Activated naive CD8-positive, alpha-beta T cell (primary cell): ENCODE measurements around the gene USP35.
"Not testable (repeated sequence)": the region's sequence is repeated elsewhere in the genome, so short reads cannot be mapped to it uniquely, and the experiment has no call there.

ENCODE experiments used
- H3K27ac Mint-ChIP-seq: one replicate; pipeline ENCODE4 v1.8.0; 2021; ENCODE audit warnings: mixed read lengths
- H3K27me3 Mint-ChIP-seq: one replicate; pipeline ENCODE4 v1.8.0; 2021; ENCODE audit warnings: mixed read lengths
- H3K36me3 Mint-ChIP-seq: one replicate; pipeline ENCODE4 v1.8.0; 2021; ENCODE audit warnings: mixed read lengths
- H3K4me1 Mint-ChIP-seq: one replicate; pipeline ENCODE4 v1.8.0; 2021; ENCODE audit warnings: low read depth, mixed read lengths
- H3K4me3 Mint-ChIP-seq: one replicate; pipeline ENCODE4 v1.8.0; 2021; ENCODE audit warnings: mild to moderate bottlenecking, mixed read lengths
- H3K9me3 Mint-ChIP-seq: one replicate; pipeline ENCODE4 v1.8.0; 2021; ENCODE audit warnings: low read depth, mixed read lengths

USP35 gene

GRCh38 chr11:78224506-78224905, 35.8 kb downstream of the USP35 start:
- Mint-ChIP-seq H3K9me3 (no peaks in the 10 kb centered on the region), H3K4me3 (no peak overlapping the region), H3K27me3 (no peaks in the 10 kb centered on the region), H3K4me1 (peaks cover 2% of the 10 kb centered on the region), H3K27ac (no peak overlapping the region), H3K36me3 (peaks cover 7% of the 10 kb centered on the region)

GRCh38 chr11:78224906-78225420, 36.2 kb downstream of the USP35 start:
- peaks cover 7% of the 10 kb centered on the region for H3K36me3 Mint-ChIP-seq
- H3K9me3 Mint-ChIP-seq = no peaks in the 10 kb centered on the region
- H3K27ac Mint-ChIP-seq = no peak overlapping the region
- H3K4me1 Mint-ChIP-seq = peaks cover 3% of the 10 kb centered on the region
- no peak overlapping the region for H3K4me3 Mint-ChIP-seq
- no peaks in the 10 kb centered on the region for H3K27me3 Mint-ChIP-seq

- no peaks in the 10 kb centered on the region for H3K27me3 Mint-ChIP-seq
- peaks cover 8% of the 10 kb centered on the region for H3K4me1 Mint-ChIP-seq
- peaks cover 7% of the 10 kb centered on the region for H3K36me3 Mint-ChIP-seq
- H3K9me3 Mint-ChIP-seq = no peaks in the 10 kb centered on the region
- H3K4me3 Mint-ChIP-seq = no peak overlapping the region
- H3K27ac Mint-ChIP-seq = no peak overlapping the region
Measured at GRCh38 chr11:78226684-78227680, 38.3 kb downstream of the USP35 start.

DNA sequence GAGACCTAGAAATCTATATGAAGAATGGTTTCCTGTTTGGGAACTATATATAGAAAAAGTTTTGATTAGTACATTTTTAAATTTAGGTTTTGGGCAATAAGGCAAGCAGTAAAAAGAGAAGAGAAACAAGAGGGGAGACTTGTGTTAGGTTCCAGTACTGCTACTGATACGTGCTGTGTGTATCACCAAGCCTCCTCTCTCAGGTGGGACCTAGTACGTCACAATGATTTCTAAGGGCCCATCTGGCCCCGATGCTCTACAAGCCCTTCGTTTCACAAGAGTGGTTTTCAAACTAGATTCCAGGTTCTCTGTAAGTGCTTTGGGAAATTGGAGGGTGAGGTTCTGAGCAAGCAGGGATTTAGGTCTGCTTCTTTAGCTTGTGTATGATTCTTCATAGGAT, 39.2 kb downstream of the USP35 start:
- Mint-ChIP-seq H3K27me3 (no peaks in the 10 kb centered on the region), H3K27ac (no peak overlapping the region), H3K36me3 (peaks cover 7% of the 10 kb centered on the region)

DNA sequence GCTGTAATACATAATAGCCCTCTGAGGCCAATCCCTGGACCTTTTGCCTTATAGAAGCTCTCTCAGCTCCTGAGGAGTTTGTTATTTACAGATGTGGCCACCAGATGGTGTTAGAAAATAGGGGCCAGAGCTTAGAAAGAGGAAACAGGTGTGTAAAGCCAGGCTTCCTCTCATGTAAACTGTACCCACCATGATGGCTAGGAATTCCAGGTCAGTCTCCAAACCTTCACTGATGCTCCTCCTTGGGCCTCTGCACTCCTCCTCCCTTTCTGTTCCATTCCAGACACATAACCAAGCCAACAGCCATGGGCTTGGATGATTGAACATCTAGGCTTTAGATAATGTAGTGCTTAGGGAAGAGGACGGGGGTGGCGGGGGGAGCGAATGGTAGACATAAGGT, 39.7 kb downstream of the USP35 start:
- H3K4me1 Mint-ChIP-seq = peaks cover 6% of the 10 kb centered on the region
- no peak overlapping the region for H3K4me3 Mint-ChIP-seq
- peaks cover 6% of the 10 kb centered on the region for H3K36me3 Mint-ChIP-seq
- no peaks in the 10 kb centered on the region for H3K9me3 Mint-ChIP-seq
- H3K27ac Mint-ChIP-seq = no peak overlapping the region
- no peaks in the 10 kb centered on the region for H3K27me3 Mint-ChIP-seq

More for the DNA sequence above, 39.2 kb downstream of the USP35 start:
- H3K9me3 Mint-ChIP-seq = no peaks in the 10 kb centered on the region
- peaks cover 8% of the 10 kb centered on the region for H3K4me1 Mint-ChIP-seq
- H3K4me3 Mint-ChIP-seq = no peak overlapping the region

DNA sequence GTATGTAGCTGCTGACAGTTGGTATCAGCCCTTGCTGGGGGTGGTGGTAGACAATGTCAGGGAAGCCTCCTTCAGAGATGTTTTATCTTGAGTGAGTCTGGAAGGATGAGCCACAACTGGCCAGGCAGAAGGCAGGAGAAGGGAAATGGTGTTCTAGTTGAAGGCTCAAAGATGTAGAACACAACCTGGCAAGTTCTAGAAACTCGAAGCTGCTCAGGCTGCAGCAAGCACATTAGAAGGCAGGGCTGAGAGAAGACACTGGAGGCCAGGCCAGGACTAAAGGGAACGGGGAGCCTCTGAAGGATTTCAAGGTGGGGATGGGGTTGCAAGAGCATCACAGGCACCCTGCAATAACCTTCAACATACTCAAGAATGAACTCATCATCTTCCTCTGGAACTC, 40.4 kb downstream of the USP35 start:
- Mint-ChIP-seq H3K27me3 (no peaks in the 10 kb centered on the region), H3K4me3 (no peak overlapping the region), H3K36me3 (peaks cover 4% of the 10 kb centered on the region), H3K9me3 (no peaks in the 10 kb centered on the region), H3K27ac (no peak overlapping the region), H3K4me1 (peaks cover 5% of the 10 kb centered on the region)

GRCh38 chr11:78230161-78230877, 41.6 kb downstream of the USP35 start:
- peaks cover 3% of the 10 kb centered on the region for H3K36me3 Mint-ChIP-seq
- H3K4me1 Mint-ChIP-seq = peaks cover 5% of the 10 kb centered on the region
- no peaks in the 10 kb centered on the region for H3K9me3 Mint-ChIP-seq
- no peak overlapping the region for H3K4me3 Mint-ChIP-seq
- H3K27ac Mint-ChIP-seq = no peak overlapping the region
- H3K27me3 Mint-ChIP-seq = no peaks in the 10 kb centered on the region

DNA sequence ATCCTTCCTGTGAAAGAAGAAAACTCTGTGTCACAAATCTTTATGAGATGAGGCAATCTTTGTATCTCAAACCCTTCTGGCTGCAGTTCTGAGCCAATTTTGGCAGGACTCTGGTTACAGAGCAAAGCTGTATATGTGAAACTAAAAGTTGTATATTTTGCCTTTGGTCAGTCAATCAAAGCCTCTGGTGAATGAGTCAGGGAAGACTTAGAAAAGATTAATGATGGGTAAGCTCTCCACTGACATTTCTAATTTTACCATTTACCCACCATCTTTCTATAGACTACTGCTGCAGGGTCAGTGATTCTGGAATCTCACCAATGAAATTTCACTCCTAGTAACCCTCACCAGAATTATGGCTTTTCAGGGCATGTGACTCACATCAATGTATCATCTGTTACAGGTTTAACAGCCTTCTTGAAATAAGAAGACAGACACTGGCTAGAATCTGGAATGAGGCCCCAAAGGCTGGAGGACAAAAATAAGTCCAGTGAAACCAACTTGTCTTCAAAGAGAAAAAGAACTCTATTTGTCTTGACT, 43.3 kb downstream of the USP35 start:
- Mint-ChIP-seq H3K27ac (no peak overlapping the region), H3K27me3 (peaks cover under 1% of the 10 kb centered on the region), H3K4me3 (no peak overlapping the region), H3K9me3 (no peaks in the 10 kb centered on the region), H3K36me3 (no peaks in the 10 kb centered on the region), H3K4me1 (peaks cover 5% of the 10 kb centered on the region)

DNA sequence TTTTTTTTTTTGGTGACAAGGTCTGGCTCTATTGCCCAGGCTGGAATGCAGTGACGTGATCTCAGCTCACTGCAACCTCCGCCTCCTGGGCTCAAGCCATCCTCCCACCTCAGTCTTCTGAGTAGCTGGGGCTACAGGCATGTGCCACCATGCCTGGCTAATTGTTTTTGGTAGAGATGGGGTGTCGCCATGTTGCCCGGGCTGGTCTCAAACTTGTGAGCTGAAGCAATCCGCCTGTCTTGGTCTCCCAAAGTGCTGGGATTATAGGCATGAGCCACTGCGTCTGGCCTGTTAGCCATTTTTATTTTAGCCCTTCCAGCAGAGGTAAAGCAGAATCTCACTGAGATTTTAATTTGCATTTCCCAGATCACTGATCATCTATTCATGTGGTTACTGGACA, 44.3 kb downstream of the USP35 start:
- H3K27me3 Mint-ChIP-seq, H3K9me3 Mint-ChIP-seq, H3K27ac Mint-ChIP-seq, H3K36me3 Mint-ChIP-seq, H3K4me3 Mint-ChIP-seq, H3K4me1 Mint-ChIP-seq: not testable (repeated sequence)

- H3K4me1 Mint-ChIP-seq = peaks cover 5% of the 10 kb centered on the region
- H3K9me3 Mint-ChIP-seq = peaks cover 6% of the 10 kb centered on the region
- no peak overlapping the region for H3K27ac Mint-ChIP-seq
- H3K36me3 Mint-ChIP-seq = peaks cover 11% of the 10 kb centered on the region
- H3K27me3 Mint-ChIP-seq = peaks cover 5% of the 10 kb centered on the region
- H3K4me3 Mint-ChIP-seq = no peak overlapping the region
Measured at GRCh38 chr11:78234006-78234405, 45.3 kb downstream of the USP35 start.

GRCh38 chr11:78237293-78238046, 48.8 kb downstream of the USP35 start:
- Mint-ChIP-seq H3K36me3 (peaks cover 20% of the 10 kb centered on the region), H3K9me3 (peaks cover 16% of the 10 kb centered on the region), H3K4me1 (no peaks in the 10 kb centered on the region), H3K27ac (no peak overlapping the region), H3K4me3 (no peak overlapping the region), H3K27me3 (peaks cover 5% of the 10 kb centered on the region)

GRCh38 chr11:78239781-78240180, 51.1 kb downstream of the USP35 start:
- Mint-ChIP-seq H3K4me3 (no peak overlapping the region), H3K36me3 (peaks cover 20% of the 10 kb centered on the region), H3K27ac (no peak overlapping the region), H3K27me3 (peaks cover 5% of the 10 kb centered on the region), H3K9me3 (peaks cover 16% of the 10 kb centered on the region), H3K4me1 (peaks cover 6% of the 10 kb centered on the region)

GRCh38 chr11:78241475-78241874, 52.8 kb downstream of the USP35 start:
- Mint-ChIP-seq H3K36me3 (peaks cover 21% of the 10 kb centered on the region), H3K4me3 (no peak overlapping the region), H3K9me3 (peaks cover 16% of the 10 kb centered on the region), H3K27ac (no peak overlapping the region), H3K4me1 (peaks cover 6% of the 10 kb centered on the region), H3K27me3 (peaks cover 5% of the 10 kb centered on the region)

DNA sequence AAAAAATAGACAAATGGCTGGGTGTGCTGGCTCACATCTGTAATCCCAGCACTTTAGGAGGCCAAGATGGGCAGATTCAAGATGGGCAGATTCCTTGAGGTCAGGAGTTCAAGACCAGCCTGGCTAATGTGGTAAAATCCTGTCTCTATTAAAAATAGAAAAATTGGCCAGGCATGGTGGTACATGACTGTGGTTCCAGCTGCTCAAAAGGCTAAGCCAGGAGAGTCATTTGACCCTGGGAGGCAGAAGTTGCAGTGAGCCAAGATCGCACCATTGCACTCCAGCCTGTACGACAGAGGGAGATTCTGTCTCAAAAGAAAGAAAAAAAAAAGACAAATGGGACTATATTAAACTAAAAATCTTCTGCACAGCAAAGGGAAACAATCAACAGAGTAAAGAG, 55.4 kb downstream of the USP35 start:
- H3K4me1 Mint-ChIP-seq = peaks cover 6% of the 10 kb centered on the region
- H3K27ac Mint-ChIP-seq = no peak overlapping the region
- peaks cover 15% of the 10 kb centered on the region for H3K36me3 Mint-ChIP-seq
- peaks cover 10% of the 10 kb centered on the region for H3K9me3 Mint-ChIP-seq
- H3K4me3 Mint-ChIP-seq = no peak overlapping the region
- H3K27me3 Mint-ChIP-seq = no peaks in the 10 kb centered on the region
